ENCODE measurements around the gene SLC35A4. TPM values are rescaled to one million over a fixed set of nuclear protein-coding genes. Genes with fewer than 3 reads are reported as not detected.
"Not testable (repeated sequence)": the region's sequence is repeated elsewhere in the genome, so short reads cannot be mapped to it uniquely, and the experiment has no call there.

Gene SLC35A4
- polyA plus RNA-seq, 1 donor from 2014 or later, result 79.8 TPM

GRCh38 chr5:140567136-140567818 is 2.6 kb downstream of the SLC35A4 start:
- no peaks in the 10 kb centered on the region for H3K9me3 Mint-ChIP-seq
- peaks cover 20 to 42% (median 27%) of the 10 kb centered on the region in 3 donors for H3K4me1 Mint-ChIP-seq
- peak overlapping the region in 2 of 4 donors; percentile 82 to 89 for H3K4me3 Mint-ChIP-seq
- peaks cover 15% of the 10 kb centered on the region for H3K36me3 Mint-ChIP-seq
- peak overlapping the region; percentile 17 to 85 (median 60) for H3K27ac Mint-ChIP-seq
- H3K27me3 Mint-ChIP-seq, result no peaks in the 10 kb centered on the region

GRCh38 chr5:140567871-140568270 is 3.2 kb downstream of the SLC35A4 start:
- Mint-ChIP-seq H3K36me3 (peaks cover 12% of the 10 kb centered on the region), H3K4me3 (peak overlapping the region in 1 of 4 donors; percentile 13)

GRCh38 chr5:140568443-140569063 is 3.9 kb downstream of the SLC35A4 start:
- H3K9me3 Mint-ChIP-seq, result no peaks in the 10 kb centered on the region
- H3K4me1 Mint-ChIP-seq, result peaks cover 20 to 35% (median 26%) of the 10 kb centered on the region in 3 donors
- H3K27me3 Mint-ChIP-seq, result no peaks in the 10 kb centered on the region
- peak overlapping the region; percentile 95 to 98 (median 97) for H3K27ac Mint-ChIP-seq
- peaks cover 16% of the 10 kb centered on the region for H3K36me3 Mint-ChIP-seq
- H3K4me3 Mint-ChIP-seq, result peak overlapping the region in 3 of 4 donors; percentile 32 to 88 (median 69)

More at GRCh38 chr5:140567871-140568270, 3.2 kb downstream of the SLC35A4 start:
- H3K4me1 Mint-ChIP-seq, result peaks cover 20 to 37% (median 27%) of the 10 kb centered on the region in 3 donors
- H3K27me3 Mint-ChIP-seq, result no peaks in the 10 kb centered on the region
- no peaks in the 10 kb centered on the region for H3K9me3 Mint-ChIP-seq
- H3K27ac Mint-ChIP-seq, result peak overlapping the region in 2 of 3 donors; percentile 60 to 85

GRCh38 chr5:140569197-140569596 is 4.6 kb downstream of the SLC35A4 start:
- Mint-ChIP-seq H3K4me1 (peaks cover 20 to 31% (median 26%) of the 10 kb centered on the region in 3 donors), H3K27me3 (no peaks in the 10 kb centered on the region), H3K36me3 (peaks cover 18% of the 10 kb centered on the region), H3K9me3 (no peaks in the 10 kb centered on the region), H3K4me3 (peak overlapping the region in 3 of 4 donors; percentile 67 to 88 (median 79)), H3K27ac (peak overlapping the region; percentile 95 to 98 (median 97))

- H3K36me3 Mint-ChIP-seq, result peaks cover 15% of the 10 kb centered on the region
- H3K9me3 Mint-ChIP-seq, result no peaks in the 10 kb centered on the region
- peak overlapping the region in 2 of 3 donors; percentile 74 to 95 for H3K27ac Mint-ChIP-seq
- no peak overlapping the region for H3K4me3 Mint-ChIP-seq
- no peaks in the 10 kb centered on the region for H3K27me3 Mint-ChIP-seq
- H3K4me1 Mint-ChIP-seq, result peaks cover 13 to 28% (median 22%) of the 10 kb centered on the region in 3 donors
Observed at GRCh38 chr5:140570058-140570457, 5.4 kb downstream of the SLC35A4 start.

GRCh38 chr5:140570488-140570887 is 5.9 kb downstream of the SLC35A4 start:
- Mint-ChIP-seq H3K4me3 (no peak overlapping the region), H3K36me3 (peaks cover 15% of the 10 kb centered on the region), H3K4me1 (peaks cover 13 to 25% (median 17%) of the 10 kb centered on the region in 3 donors), H3K9me3 (no peaks in the 10 kb centered on the region), H3K27ac (peak overlapping the region in 1 of 3 donors; percentile 74), H3K27me3 (no peaks in the 10 kb centered on the region)

GRCh38 chr5:140571105-140571504 is 6.5 kb downstream of the SLC35A4 start:
- Mint-ChIP-seq H3K4me3 (no peak overlapping the region), H3K36me3 (peaks cover 13% of the 10 kb centered on the region), H3K9me3 (no peaks in the 10 kb centered on the region), H3K27me3 (no peaks in the 10 kb centered on the region), H3K27ac (no peak overlapping the region), H3K4me1 (peaks cover 12 to 21% (median 13%) of the 10 kb centered on the region in 3 donors)

- no peak overlapping the region for H3K27ac Mint-ChIP-seq
- no peak overlapping the region for H3K4me3 Mint-ChIP-seq
- H3K4me1 Mint-ChIP-seq, result peaks cover 11 to 13% (median 11%) of the 10 kb centered on the region in 3 donors
- no peaks in the 10 kb centered on the region for H3K27me3 Mint-ChIP-seq
- no peaks in the 10 kb centered on the region for H3K9me3 Mint-ChIP-seq
- H3K36me3 Mint-ChIP-seq, result peaks cover 9% of the 10 kb centered on the region
Observed at GRCh38 chr5:140573683-140574082, 9.1 kb downstream of the SLC35A4 start.

- Mint-ChIP-seq H3K27me3 (no peaks in the 10 kb centered on the region), H3K27ac (no peak overlapping the region), H3K9me3 (no peaks in the 10 kb centered on the region), H3K36me3 (peaks cover 8% of the 10 kb centered on the region), H3K4me1 (peaks cover 6 to 11% (median 8%) of the 10 kb centered on the region in 3 donors), H3K4me3 (no peak overlapping the region)
Observed at GRCh38 chr5:140574165-140574564, 9.5 kb downstream of the SLC35A4 start.

- Mint-ChIP-seq H3K4me1 (peaks cover under 1 to 2% (median 2%) of the 10 kb centered on the region in 3 donors), H3K9me3 (no peaks in the 10 kb centered on the region), H3K27me3 (no peaks in the 10 kb centered on the region), H3K4me3 (no peak overlapping the region), H3K36me3 (peaks cover 7% of the 10 kb centered on the region), H3K27ac (no peak overlapping the region)
Observed at GRCh38 chr5:140575309-140575708, 10.7 kb downstream of the SLC35A4 start.

- H3K27ac Mint-ChIP-seq, result no peak overlapping the region
- H3K4me3 Mint-ChIP-seq, result no peak overlapping the region
- H3K9me3 Mint-ChIP-seq, result no peaks in the 10 kb centered on the region
- H3K27me3 Mint-ChIP-seq, result no peaks in the 10 kb centered on the region
- H3K4me1 Mint-ChIP-seq, result peaks cover 0 to 3% (median 0%) of the 10 kb centered on the region in 3 donors
- H3K36me3 Mint-ChIP-seq, result peaks cover 5% of the 10 kb centered on the region
Observed at GRCh38 chr5:140576776-140577201, 12.2 kb downstream of the SLC35A4 start.

- H3K4me1 Mint-ChIP-seq, H3K27ac Mint-ChIP-seq, H3K36me3 Mint-ChIP-seq, H3K4me3 Mint-ChIP-seq, H3K9me3 Mint-ChIP-seq, H3K27me3 Mint-ChIP-seq: not testable (repeated sequence)
Observed at GRCh38 chr5:140579188-140579747, 14.6 kb downstream of the SLC35A4 start.

- Mint-ChIP-seq H3K36me3 (peaks cover 1% of the 10 kb centered on the region), H3K9me3 (no peaks in the 10 kb centered on the region), H3K4me1 (no peaks in the 10 kb centered on the region), H3K27me3 (no peaks in the 10 kb centered on the region), H3K4me3 (no peak overlapping the region), H3K27ac (no peak overlapping the region)
Observed at GRCh38 chr5:140587495-140587894, 22.9 kb downstream of the SLC35A4 start.

- Mint-ChIP-seq H3K4me1 (no peaks in the 10 kb centered on the region), H3K27ac (no peak overlapping the region), H3K9me3 (no peaks in the 10 kb centered on the region), H3K36me3 (no peaks in the 10 kb centered on the region), H3K27me3 (no peaks in the 10 kb centered on the region), H3K4me3 (no peak overlapping the region)
Observed at GRCh38 chr5:140588311-140589070, 23.9 kb downstream of the SLC35A4 start.

GRCh38 chr5:140590861-140591260 is 26.2 kb downstream of the SLC35A4 start:
- Mint-ChIP-seq H3K36me3 (no peaks in the 10 kb centered on the region), H3K27me3 (no peaks in the 10 kb centered on the region), H3K27ac (no peak overlapping the region), H3K4me1 (no peaks in the 10 kb centered on the region), H3K4me3 (no peak overlapping the region), H3K9me3 (no peaks in the 10 kb centered on the region)
